CD4-positive, CD25-positive, alpha-beta regulatory T cell (primary cell): Measurements from ENCODE around the gene AIRE. TPM values are rescaled to one million over a fixed set of nuclear protein-coding genes. Genes with fewer than 3 reads are reported as not detected.
"Not testable (repeated sequence)": the region's sequence is repeated elsewhere in the genome, so short reads cannot be mapped to it uniquely, and the experiment has no call there.

Source experiments
- ATAC-seq, 2 donors: fragments of 150-1000 bp; cut with Tn5 transposase; one replicate each; pipeline ENCODE4 v1.10.0; 2021; ENCODE audit warnings: low read depth in 2 of 2, moderate number of reproducible peaks in 2 of 2, moderate library complexity in 1 of 2
- DNase-seq, 3 donors: peaks; one replicate each; pipeline versions ENCODE4 v3.0.0 to v3.0.0-alpha.2; 2012 to 2022; ENCODE audit warnings: mixed read lengths in 1 of 3
- H3K27ac ChIP-seq: one replicate; pipeline ENCODE4 v1.7.0; 2013; ENCODE audit warnings: mild to moderate bottlenecking, low read length; ENCODE audit not compliant: insufficient read depth, poor library complexity, severe bottlenecking
- H3K27me3 ChIP-seq: one replicate; pipeline ENCODE4 v1.7.0; 2013; ENCODE audit warnings: low read length; ENCODE audit not compliant: control insufficient read depth, insufficient read depth
- H3K36me3 ChIP-seq: one replicate; pipeline ENCODE4 v1.7.0; 2013; ENCODE audit warnings: mild to moderate bottlenecking, low read length, moderate library complexity; ENCODE audit not compliant: control insufficient read depth, insufficient read depth
- H3K4me1 ChIP-seq: 2 replicates; pipeline ENCODE4 v1.7.0; 2013; ENCODE audit warnings: mild to moderate bottlenecking, low read length; ENCODE audit not compliant: insufficient read depth, control insufficient read depth, poor library complexity, severe bottlenecking
- H3K4me3 ChIP-seq: one replicate; pipeline ENCODE4 v1.7.0; 2013; ENCODE audit warnings: low read depth, mild to moderate bottlenecking, low read length, moderate library complexity
- H3K9me3 ChIP-seq, 2 experiments: 1 replicate in 1 of 2; 2 replicates in 1 of 2; pipeline ENCODE4 v1.7.0; 2013; ENCODE audit warnings: low read length in 2 of 2, mild to moderate bottlenecking in 1 of 2, moderate library complexity in 1 of 2; ENCODE audit not compliant: control insufficient read depth in 2 of 2
- H3K27ac Mint-ChIP-seq, 3 donors: one replicate each; pipeline ENCODE4 v1.8.0; 2020 to 2022; ENCODE audit warnings: mild to moderate bottlenecking in 3 of 3, mixed read lengths in 3 of 3, moderate library complexity in 2 of 3
- H3K27me3 Mint-ChIP-seq: one replicate; pipeline ENCODE4 v1.8.0; 2022; ENCODE audit warnings: mild to moderate bottlenecking, mixed read lengths
- H3K36me3 Mint-ChIP-seq: one replicate; pipeline ENCODE4 v1.8.0; 2020; ENCODE audit warnings: mixed read lengths
- H3K4me1 Mint-ChIP-seq, 4 donors: one replicate each; pipeline ENCODE4 v1.8.0; 2020 to 2022; ENCODE audit warnings: mixed read lengths in 4 of 4, mild to moderate bottlenecking in 1 of 4
- H3K4me3 Mint-ChIP-seq, 4 donors: one replicate each; pipeline ENCODE4 v1.8.0; 2020 to 2022; ENCODE audit warnings: mild to moderate bottlenecking in 4 of 4, mixed read lengths in 4 of 4, moderate library complexity in 3 of 4
- H3K9me3 Mint-ChIP-seq, 7 donors: one replicate each; pipeline ENCODE4 v1.8.0; 2020 to 2022; ENCODE audit warnings: mixed read lengths in 7 of 7, mild to moderate bottlenecking in 3 of 7, moderate library complexity in 2 of 7
- polyA plus RNA-seq, 4 donors: library from polyadenylated mRNA; unstranded; fragments of 300-500 nt; fragmentation: Illumina TruSeq; gene quantifications; one replicate each; pipeline ENCODE4 v1.2.3, GENCODE V29; 2021
- total RNA-seq: library from RNA; stranded (reverse); gene quantifications from one replicate; pipeline ENCODE4 v1.2.3, GENCODE V29; 2022

Gene AIRE
- total and polyA plus RNA-seq, 5 donors from 2014 or later, result 0.07 to 2.0 (median 0.39) TPM

DNA sequence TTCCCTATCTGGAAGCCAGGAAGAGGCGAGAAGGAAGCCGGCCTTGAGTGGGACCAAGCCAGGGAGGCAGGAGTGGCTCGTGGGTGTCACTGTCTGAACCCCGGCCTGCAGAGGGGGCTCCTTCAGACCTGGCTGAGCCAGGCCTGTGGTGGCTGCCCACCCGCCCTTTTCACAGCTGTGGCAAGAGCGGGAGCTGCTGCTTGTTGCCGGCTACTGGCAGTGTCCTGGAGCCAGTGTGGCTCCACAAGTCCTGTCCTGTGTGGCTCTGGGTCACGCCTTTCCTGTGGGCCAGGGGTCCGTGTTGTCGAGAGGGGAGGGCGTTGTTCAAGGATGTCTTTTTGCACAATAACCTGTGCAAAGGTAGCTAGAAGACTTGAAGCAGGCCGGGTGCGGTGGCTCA is 15.5 kb downstream of the AIRE start:
- H3K9me3 Mint-ChIP-seq, result peaks cover 0 to 2% (median 0%) of the 10 kb centered on the region in 7 donors
- peak overlapping the region; percentile 86 to 90 (median 88) for H3K4me3 Mint-ChIP-seq
- H3K36me3 Mint-ChIP-seq, result no peaks in the 10 kb centered on the region
- DNase-seq (no peak), ATAC-seq (no peak)
- peaks cover 74% of the 10 kb centered on the region for H3K4me1 ChIP-seq
- peak overlapping the region; percentile 86 to 97 (median 88) for H3K27ac Mint-ChIP-seq
- no peaks in the 10 kb centered on the region for H3K27me3 Mint-ChIP-seq
- no peaks in the 10 kb centered on the region for H3K36me3 ChIP-seq
- no peaks in the 10 kb centered on the region for H3K9me3 ChIP-seq
- H3K27ac ChIP-seq, result peak overlapping the region; percentile 82
- H3K27me3 ChIP-seq, result no peaks in the 10 kb centered on the region
- H3K4me1 Mint-ChIP-seq, result peaks cover 4 to 66% (median 30%) of the 10 kb centered on the region in 4 donors
- H3K4me3 ChIP-seq, result peak overlapping the region; percentile 53

DNA sequence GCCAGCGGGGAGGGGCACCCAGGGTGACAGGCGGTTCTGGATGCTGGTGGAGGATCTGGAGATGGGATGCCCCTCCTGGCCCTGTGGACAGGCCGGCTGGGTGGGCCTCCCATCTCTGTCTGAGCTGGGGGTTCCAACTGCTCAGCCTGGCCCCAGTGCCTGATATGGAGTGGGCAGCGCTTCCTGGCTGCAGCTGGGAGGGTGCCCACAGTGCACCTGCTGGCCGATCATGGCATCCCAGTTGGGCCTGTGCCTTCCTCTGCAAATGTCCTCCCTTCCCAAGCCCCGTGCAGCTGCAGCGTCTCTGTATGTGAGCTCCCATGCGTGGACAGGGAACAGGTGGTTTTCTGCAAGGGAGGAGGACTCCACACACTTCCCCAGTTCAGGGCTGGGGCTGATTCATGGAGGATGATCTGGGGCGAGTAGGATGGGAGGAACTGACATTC is 16.3 kb downstream of the AIRE start:
- no peaks in the 10 kb centered on the region for H3K27me3 ChIP-seq
- H3K36me3 ChIP-seq, result no peaks in the 10 kb centered on the region
- H3K4me1 ChIP-seq, result peaks cover 74% of the 10 kb centered on the region
- H3K27ac ChIP-seq, result peak overlapping the region; percentile 11
- Mint-ChIP-seq H3K36me3 (no peaks in the 10 kb centered on the region), H3K9me3 (peaks cover 0 to 2% (median 0%) of the 10 kb centered on the region in 7 donors), H3K4me3 (peak overlapping the region; percentile 86 to 90 (median 88)), H3K27me3 (no peaks in the 10 kb centered on the region), H3K27ac (peak overlapping the region; percentile 77 to 92 (median 86)), H3K4me1 (peaks cover 4 to 66% (median 31%) of the 10 kb centered on the region in 4 donors)
- ATAC-seq, result no peak
- no peak for DNase-seq
- H3K4me3 ChIP-seq, result no peak overlapping the region
- H3K9me3 ChIP-seq, result no peaks in the 10 kb centered on the region

- H3K4me3 ChIP-seq, H3K36me3 Mint-ChIP-seq, H3K27me3 ChIP-seq, ATAC-seq, H3K36me3 ChIP-seq, H3K27me3 Mint-ChIP-seq, H3K9me3 Mint-ChIP-seq, H3K9me3 ChIP-seq, H3K27ac ChIP-seq: not testable (repeated sequence)
- Mint-ChIP-seq H3K27ac (peak overlapping the region; percentile 77 to 92 (median 86)), H3K4me1 (peaks cover 4 to 66% (median 30%) of the 10 kb centered on the region in 4 donors), H3K4me3 (peak overlapping the region; percentile 86 to 93 (median 88))
- peaks cover 68% of the 10 kb centered on the region for H3K4me1 ChIP-seq
- peak in 1 of 3 donors; percentile 49 for DNase-seq
These were observed 17.1 kb downstream of the AIRE start for GRCh38 chr21:44302573-44303401.

- no peaks in the 10 kb centered on the region for H3K27me3 Mint-ChIP-seq
- Histone ChIP-seq H3K9me3 (no peaks in the 10 kb centered on the region), H3K27me3 (no peaks in the 10 kb centered on the region), H3K36me3 (peaks cover 4% of the 10 kb centered on the region), H3K4me3 (no peak overlapping the region), H3K27ac (peak overlapping the region; percentile 23), H3K4me1 (peaks cover 61% of the 10 kb centered on the region)
- H3K9me3 Mint-ChIP-seq, result peaks cover 0 to 2% (median 0%) of the 10 kb centered on the region in 7 donors
- H3K36me3 Mint-ChIP-seq, result peaks cover 8% of the 10 kb centered on the region
- ATAC-seq, result no peak
- peaks cover 4 to 64% (median 25%) of the 10 kb centered on the region in 4 donors for H3K4me1 Mint-ChIP-seq
- peak overlapping the region; percentile 86 to 93 (median 88) for H3K4me3 Mint-ChIP-seq
- peak in 1 of 3 donors; percentile 67 for DNase-seq
- peak overlapping the region; percentile 86 to 96 (median 92) for H3K27ac Mint-ChIP-seq
These were observed 17.9 kb downstream of the AIRE start for GRCh38 chr21:44303490-44303981.

GRCh38 chr21:44304011-44304616 is 18.4 kb downstream of the AIRE start:
- Mint-ChIP-seq H3K4me1 (peaks cover 4 to 62% (median 25%) of the 10 kb centered on the region in 4 donors), H3K27me3 (no peaks in the 10 kb centered on the region), H3K4me3 (peak overlapping the region in 3 of 4 donors; percentile 88 to 93 (median 89)), H3K9me3 (peaks cover 0 to 2% (median 0%) of the 10 kb centered on the region in 7 donors), H3K27ac (peak overlapping the region; percentile 86 to 96 (median 92)), H3K36me3 (peaks cover 8% of the 10 kb centered on the region)
- Histone ChIP-seq H3K4me1 (peaks cover 57% of the 10 kb centered on the region), H3K9me3 (no peaks in the 10 kb centered on the region), H3K27me3 (no peaks in the 10 kb centered on the region), H3K36me3 (peaks cover 7% of the 10 kb centered on the region), H3K27ac (no peak overlapping the region), H3K4me3 (no peak overlapping the region)
- no peak for DNase-seq
- ATAC-seq, result no peak

DNA sequence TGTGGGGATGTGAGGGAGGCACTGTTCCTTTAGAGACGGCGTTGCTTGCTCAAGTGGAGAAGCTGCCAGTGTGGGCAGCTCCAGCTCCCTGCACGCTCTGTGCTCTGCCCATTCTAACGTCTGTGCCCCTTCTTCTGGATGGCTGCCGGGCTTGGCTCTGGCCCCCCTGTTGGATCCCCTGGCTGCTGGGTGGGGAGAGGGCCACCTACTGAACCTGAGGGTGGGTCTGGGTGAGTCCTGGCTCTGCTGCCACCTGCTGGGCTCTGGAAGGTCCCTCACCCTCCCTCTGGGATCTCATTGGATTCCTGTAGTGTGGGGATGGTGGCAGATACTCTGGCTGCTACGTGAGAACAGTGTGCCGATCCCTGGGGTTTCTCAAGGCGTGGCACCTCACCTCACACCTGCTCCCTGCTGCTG is 19.2 kb downstream of the AIRE start:
- peaks cover 4 to 58% (median 24%) of the 10 kb centered on the region in 4 donors for H3K4me1 Mint-ChIP-seq
- peak overlapping the region; percentile 37 to 82 (median 69) for H3K4me3 Mint-ChIP-seq
- Histone ChIP-seq H3K36me3 (peaks cover 9% of the 10 kb centered on the region), H3K27me3 (no peaks in the 10 kb centered on the region), H3K4me3 (no peak overlapping the region), H3K4me1 (peaks cover 51% of the 10 kb centered on the region), H3K27ac (no peak overlapping the region), H3K9me3 (no peaks in the 10 kb centered on the region)
- H3K9me3 Mint-ChIP-seq, result peaks cover 0 to 2% (median 0%) of the 10 kb centered on the region in 7 donors
- ATAC-seq (peak; percentile 33 to 49), DNase-seq (peak; percentile 27 to 51 (median 47))
- H3K36me3 Mint-ChIP-seq, result peaks cover 8% of the 10 kb centered on the region
- H3K27me3 Mint-ChIP-seq, result no peaks in the 10 kb centered on the region
- peak overlapping the region; percentile 75 to 91 (median 90) for H3K27ac Mint-ChIP-seq

GRCh38 chr21:44305691-44306090 is 20.0 kb downstream of the AIRE start:
- peaks cover 49% of the 10 kb centered on the region for H3K4me1 ChIP-seq
- peaks cover 0 to 2% (median 0%) of the 10 kb centered on the region in 7 donors for H3K9me3 Mint-ChIP-seq
- peaks cover 16% of the 10 kb centered on the region for H3K36me3 ChIP-seq
- ATAC-seq (no peak), DNase-seq (no peak)
- no peak overlapping the region for H3K27ac ChIP-seq
- peaks cover 4 to 58% (median 24%) of the 10 kb centered on the region in 4 donors for H3K4me1 Mint-ChIP-seq
- peaks cover 8% of the 10 kb centered on the region for H3K36me3 Mint-ChIP-seq
- no peaks in the 10 kb centered on the region for H3K9me3 ChIP-seq
- no peaks in the 10 kb centered on the region for H3K27me3 ChIP-seq
- no peak overlapping the region for H3K4me3 ChIP-seq
- no peaks in the 10 kb centered on the region for H3K27me3 Mint-ChIP-seq
- no peak overlapping the region for H3K4me3 Mint-ChIP-seq
- H3K27ac Mint-ChIP-seq, result peak overlapping the region in 2 of 3 donors; percentile 14 to 75
